Superior temporal gyrus (tissue), 1 donor: ENCODE data around the gene EGFR.
A peak's percentile ranks its signal among the peaks of the same experiment; 100 is the strongest.

Source experiments
- DNase-seq: peaks from one replicate; pipeline ENCODE4 v3.0.0-alpha.2; 2016; ENCODE audit errors: extremely low spot score

EGFR gene

GRCh38 chr7:55248526-55248925, 229.7 kb downstream of the EGFR start:
- no peak for DNase-seq

DNA sequence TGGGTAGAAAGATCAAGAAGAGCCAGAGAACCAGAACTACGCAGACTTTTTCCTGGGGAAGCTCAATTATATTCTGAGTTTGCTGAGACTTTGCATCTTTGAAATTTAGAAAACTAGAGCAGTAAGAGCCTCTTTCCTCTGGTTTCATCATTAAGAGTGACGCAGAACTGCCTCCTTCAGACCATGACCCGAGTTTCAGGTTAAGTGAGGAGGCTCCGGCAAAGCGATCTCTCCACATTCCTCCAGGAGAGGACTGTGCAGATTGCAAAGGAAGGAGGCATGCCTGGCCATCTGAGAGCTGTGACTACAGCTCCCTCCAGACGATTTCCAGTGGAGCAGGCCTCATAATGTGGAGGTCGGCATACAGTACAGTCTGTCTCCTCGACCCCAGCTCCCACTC, 230.5 kb downstream of the EGFR start:
- no peak for DNase-seq

GRCh38 chr7:55250313-55250712, 231.5 kb downstream of the EGFR start:
- no peak for DNase-seq

DNA sequence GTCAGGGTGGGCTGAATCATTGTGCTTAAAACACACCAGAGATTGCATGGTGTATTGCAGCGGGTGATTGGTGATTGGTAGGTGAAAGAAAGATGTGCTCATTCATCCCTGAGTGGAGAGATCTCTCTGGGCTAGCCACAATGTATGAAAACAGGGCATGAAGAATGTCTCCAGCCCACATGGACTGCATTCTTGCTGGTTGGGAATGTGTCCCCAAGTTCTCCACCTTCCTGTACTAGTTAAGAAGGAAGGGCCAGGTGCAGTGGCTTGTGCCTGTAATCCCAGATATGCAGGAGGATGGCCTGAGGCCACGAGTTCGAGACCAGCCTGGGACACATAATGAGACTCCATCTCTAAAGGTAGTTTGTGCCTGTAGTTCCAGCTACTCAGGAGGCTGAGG, 232.5 kb downstream of the EGFR start:
- no peak for DNase-seq

GRCh38 chr7:55251911-55252310, 233.1 kb downstream of the EGFR start:
- no peak for DNase-seq

DNA sequence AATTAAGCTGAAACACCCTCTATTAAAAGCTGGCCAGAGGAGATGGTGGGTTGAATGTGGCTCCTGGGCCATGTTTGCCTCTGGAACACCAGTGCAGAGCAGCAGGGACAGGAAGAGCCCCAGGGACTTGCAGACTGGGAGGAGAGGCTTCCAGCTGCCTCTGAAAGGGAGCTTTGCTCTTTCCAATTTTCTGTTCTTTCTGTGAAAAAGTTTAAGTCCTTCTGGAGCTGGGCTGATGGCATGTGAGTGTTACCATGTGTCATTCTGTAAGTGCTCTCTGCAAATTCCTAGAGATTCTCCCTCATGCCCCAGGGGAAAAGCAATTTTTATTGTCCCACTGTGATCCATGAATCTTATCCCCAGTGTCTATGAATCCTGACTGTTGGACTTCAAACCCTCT, 233.6 kb downstream of the EGFR start:
- no peak for DNase-seq

GRCh38 chr7:55253188-55253587, 234.4 kb downstream of the EGFR start:
- DNase-seq: no peak

DNA sequence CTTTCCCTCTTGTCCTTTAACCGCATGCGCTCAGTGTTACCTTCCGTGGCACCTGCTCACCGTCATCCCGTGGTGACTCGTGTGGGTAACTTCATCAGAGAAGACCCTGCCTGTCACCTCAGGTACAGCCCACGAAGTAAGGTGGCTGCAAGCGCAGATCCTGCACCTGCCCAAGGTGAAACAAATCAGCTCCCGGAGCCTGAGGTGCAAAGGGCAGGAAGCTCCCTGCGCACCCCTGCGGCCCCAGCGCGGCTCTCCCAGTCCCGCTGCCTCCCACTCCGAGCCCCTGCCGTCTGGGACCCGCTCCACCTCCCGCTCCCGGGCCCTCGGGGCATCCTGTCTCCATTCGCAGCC, 235.4 kb downstream of the EGFR start:
- no peak for DNase-seq

DNA sequence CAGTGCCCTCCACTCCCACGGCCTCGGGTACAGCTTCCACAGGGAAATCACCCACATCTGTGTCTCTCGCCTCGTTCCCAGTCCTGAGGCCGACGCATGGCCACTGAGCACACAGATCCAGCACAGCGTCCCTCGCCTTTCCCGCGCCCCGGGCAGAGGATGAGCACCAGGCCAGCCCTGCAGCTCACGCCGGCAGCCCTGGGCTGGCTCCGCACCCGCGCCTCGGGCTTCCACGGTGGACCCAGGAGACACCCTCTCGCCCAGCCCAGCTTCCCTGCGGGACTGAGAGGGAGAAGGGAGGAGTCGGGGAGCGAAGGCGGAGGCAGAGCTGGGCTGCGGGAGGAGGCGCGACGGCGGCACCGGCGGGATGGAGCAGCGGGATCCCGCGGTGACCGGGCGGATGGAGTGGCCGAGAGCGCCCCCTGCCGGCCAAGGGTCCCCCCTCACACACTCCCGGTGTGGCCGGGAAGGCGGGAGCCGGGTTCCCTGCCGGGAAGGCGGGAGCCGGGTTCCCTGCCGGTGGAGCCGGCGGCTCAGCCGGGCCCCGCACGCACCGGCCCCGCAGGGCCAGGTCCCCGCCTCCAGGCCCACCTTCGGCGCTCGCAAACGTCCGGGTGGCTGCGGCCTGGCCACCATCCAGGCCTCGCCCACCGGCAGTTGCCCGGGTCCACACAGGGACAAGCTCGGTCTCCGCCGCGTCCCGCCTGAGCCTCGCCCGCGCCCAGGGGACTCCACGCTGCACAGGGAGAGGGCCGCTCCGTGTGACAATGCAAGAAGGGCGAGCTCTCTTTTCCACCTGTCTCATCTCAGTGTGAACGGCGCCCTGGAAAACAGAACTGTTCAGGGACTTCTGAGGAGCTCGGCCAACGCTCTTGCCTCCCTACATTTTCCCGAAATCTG, 236.0 kb downstream of the EGFR start:
- DNase-seq: peak; percentile 80

DNA sequence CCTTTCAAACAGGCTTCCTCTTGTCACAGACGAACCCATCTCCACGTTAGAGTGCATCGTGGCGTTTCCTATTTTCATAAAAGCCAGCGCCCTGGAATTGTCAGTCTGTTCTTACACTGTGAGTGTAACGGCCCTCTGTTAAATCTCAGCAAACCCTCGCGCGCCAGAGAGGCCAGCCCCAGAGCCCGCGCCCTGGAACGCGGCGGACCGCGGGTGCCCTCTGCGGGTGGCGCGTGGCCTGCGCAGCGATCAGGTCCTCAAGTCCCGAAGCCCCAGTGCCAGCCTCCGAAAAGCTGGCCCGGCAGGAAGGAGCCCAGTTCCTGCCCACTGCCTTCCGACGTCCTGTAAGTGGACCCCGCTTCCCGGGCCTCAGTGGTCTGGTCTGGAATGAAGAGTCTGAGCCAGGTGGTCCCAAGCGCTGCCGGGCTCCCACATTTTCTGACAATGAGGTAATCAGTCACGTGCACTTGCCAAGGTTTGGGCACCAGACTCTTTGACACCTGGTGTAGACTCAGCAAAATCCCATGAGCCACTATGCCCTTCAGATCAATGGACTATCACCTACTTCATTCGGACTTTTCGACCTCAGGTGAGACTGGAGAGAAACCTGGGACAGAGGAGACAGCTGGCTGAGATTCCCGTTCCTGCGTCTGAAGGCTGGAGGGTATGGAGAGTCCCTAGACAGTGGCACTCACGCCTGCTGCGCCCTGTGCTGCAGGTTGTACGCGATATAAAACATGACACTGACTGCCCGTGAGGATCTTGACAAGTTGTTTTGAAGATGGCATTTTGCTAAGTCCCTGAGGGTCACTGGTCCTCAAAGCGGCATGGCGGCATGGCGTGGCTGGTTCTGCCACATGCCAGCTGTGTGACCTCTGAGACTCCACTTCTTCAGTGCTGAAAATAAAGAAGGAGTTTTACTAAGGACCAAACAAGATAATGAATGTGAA, 237.0 kb downstream of the EGFR start:
- peak; percentile 88 for DNase-seq

- no peak for DNase-seq
Measured at GRCh38 chr7:55258631-55259030, 239.8 kb downstream of the EGFR start.

- DNase-seq: no peak
Measured at GRCh38 chr7:55260171-55260570, 241.4 kb downstream of the EGFR start.

DNA sequence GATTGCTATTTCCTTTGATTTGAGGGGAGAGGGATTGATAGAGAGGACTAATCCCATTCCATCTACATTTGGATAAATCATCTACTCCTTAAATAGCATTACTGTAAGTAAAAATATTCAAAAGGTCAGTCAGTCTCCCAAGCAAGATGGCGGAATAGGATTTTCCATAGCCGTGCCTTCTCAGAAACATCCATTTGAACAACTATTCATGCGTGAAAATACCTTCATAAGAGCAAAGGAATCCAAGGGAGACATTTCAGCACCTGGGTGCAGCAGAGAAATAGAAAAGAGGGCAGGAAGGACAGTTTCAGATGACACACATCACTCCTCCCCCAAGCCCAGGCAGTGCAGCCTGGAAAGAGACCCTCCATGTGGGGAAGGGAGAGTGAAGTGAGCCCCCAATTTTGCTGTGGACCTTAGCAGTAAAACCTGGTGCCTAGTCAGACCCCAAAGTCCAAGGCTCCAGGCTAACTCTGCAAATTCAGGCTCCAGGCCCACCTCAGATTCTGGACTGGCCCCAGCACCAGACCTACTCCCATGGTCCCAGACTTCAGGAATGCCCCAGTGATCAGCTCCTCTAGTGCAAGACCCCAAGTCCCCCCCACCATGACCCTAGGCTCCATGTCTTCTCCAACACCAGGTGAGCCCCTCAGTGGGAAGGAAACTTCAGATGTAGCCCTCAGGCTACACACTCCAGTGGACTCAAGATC, 242.0 kb downstream of the EGFR start:
- no peak for DNase-seq
